Loucy (cell line): ENCODE results near the gene PARD6G.

Source experiments
- H2AFZ ChIP-seq: fragments of 200-600 bp; sonication (generic); 2 replicates; pipeline ENCODE4 v1.6.0; 2016; ENCODE audit warnings: antibody characterized with exemption, mild to moderate bottlenecking, low read length, moderate library complexity
- H3F3A ChIP-seq: fragments of 200-600 bp; 2 replicates; pipeline ENCODE4 v1.6.0; 2016; ENCODE audit warnings: antibody characterized with exemption, low read depth, mild to moderate bottlenecking
- H3K27me3 ChIP-seq: fragments of 200-600 bp; sonication (generic); 2 replicates; pipeline ENCODE4 v1.6.1; 2014; ENCODE audit warnings: low read length, mild to moderate bottlenecking; ENCODE audit not compliant: insufficient read depth, poor library complexity, severe bottlenecking
- H3K36me3 ChIP-seq: fragments of 200-600 bp; sonication (generic); 2 replicates; pipeline ENCODE4 v1.6.1; 2016; ENCODE audit warnings: low read length; ENCODE audit not compliant: insufficient read depth
- H3K4me1 ChIP-seq: fragments of 200-600 bp; sonication (generic); 2 replicates; pipeline ENCODE4 v1.5.1; 2014; ENCODE audit warnings: low read length, mild to moderate bottlenecking; ENCODE audit not compliant: insufficient read depth, poor library complexity, severe bottlenecking
- H3K4me2 ChIP-seq: fragments of 200-600 bp; sonication (generic); 2 replicates; pipeline ENCODE4 v1.6.0; 2014; ENCODE audit warnings: antibody characterized with exemption, low read length, low read depth, mild to moderate bottlenecking; ENCODE audit not compliant: poor library complexity, severe bottlenecking
- H3K4me3 ChIP-seq: fragments of 200-600 bp; sonication (generic); 2 replicates; pipeline ENCODE4 v1.5.1; 2014; ENCODE audit warnings: low read length, mild to moderate bottlenecking, mixed read lengths; ENCODE audit not compliant: poor library complexity, severe bottlenecking
- H3K79me2 ChIP-seq: fragments of 200-600 bp; sonication (generic); 2 replicates; pipeline ENCODE4 v1.6.1; 2014; ENCODE audit warnings: low read length; ENCODE audit not compliant: insufficient read depth
- H3K9ac ChIP-seq: fragments of 200-600 bp; sonication (generic); 2 replicates; pipeline ENCODE4 v1.6.0; 2014; ENCODE audit warnings: mild to moderate bottlenecking, low read depth, low read length, moderate library complexity; ENCODE audit not compliant: poor library complexity, severe bottlenecking
- H3K9me2 ChIP-seq: fragments of 200-600 bp; sonication (generic); replicated peaks from 2 replicates; pipeline ENCODE4 v1.6.1; 2016; ENCODE audit warnings: low read depth, low read length, mixed read lengths
- H3K9me3 ChIP-seq: fragments of 200-600 bp; sonication (generic); 2 replicates; pipeline ENCODE4 v1.6.1; 2014; ENCODE audit warnings: mild to moderate bottlenecking, antibody characterized with exemption, low read length, low read depth; ENCODE audit not compliant: insufficient read depth
- H4K20me1 ChIP-seq: fragments of 200-600 bp; sonication (generic); 2 replicates; pipeline ENCODE4 v1.6.0; 2014; ENCODE audit warnings: antibody characterized with exemption, low read length, mild to moderate bottlenecking; ENCODE audit not compliant: insufficient read depth, poor library complexity, severe bottlenecking
- CTCF ChIP-seq: fragments of 200-600 bp; sonication (generic); conservative IDR thresholded peaks from 2 replicates; pipeline ENCODE4 v1.5.1; 2014; ENCODE audit warnings: mild to moderate bottlenecking, antibody characterized with exemption, low read length
- EZH2phosphoT487 ChIP-seq: fragments of 200-600 bp; IDR thresholded peaks from 2 replicates; pipeline ENCODE4 v1.6.1; 2018; ENCODE audit warnings: antibody characterized with exemption, mild to moderate bottlenecking, moderate library complexity, borderline replicate concordance

The PARD6G gene

GRCh38 chr18:80167931-80168330 lies 79.4 kb downstream of the PARD6G start:
- Histone ChIP-seq H4K20me1 (no peaks in the 10 kb centered on the region), H3F3A (no peaks in the 10 kb centered on the region), H3K36me3 (no peaks in the 10 kb centered on the region), H3K27me3 (no peaks in the 10 kb centered on the region), H3K9me2 (no peaks in the 10 kb centered on the region), H3K4me3 (no peak overlapping the region), H3K9ac (no peak overlapping the region), H3K4me1 (no peaks in the 10 kb centered on the region), H2AFZ (no peak overlapping the region), H3K79me2 (no peaks in the 10 kb centered on the region), H3K9me3 (peaks cover 15% of the 10 kb centered on the region; the same call in 1 of the 2 replicates), H3K4me2 (no peak overlapping the region)
- no peak for TF ChIP-seq CTCF
- no peak for TF ChIP-seq EZH2phosphoT487

- Histone ChIP-seq H2AFZ (no peak overlapping the region), H3K4me1 (no peaks in the 10 kb centered on the region), H3K4me2 (no peak overlapping the region), H3K9ac (no peak overlapping the region), H3F3A (no peaks in the 10 kb centered on the region), H3K27me3 (no peaks in the 10 kb centered on the region), H4K20me1 (no peaks in the 10 kb centered on the region), H3K9me3 (peaks cover 19% of the 10 kb centered on the region; the same call in 1 of the 2 replicates), H3K4me3 (no peak overlapping the region), H3K36me3 (no peaks in the 10 kb centered on the region), H3K79me2 (no peaks in the 10 kb centered on the region), H3K9me2 (no peaks in the 10 kb centered on the region)
- TF ChIP-seq CTCF (no peak), EZH2phosphoT487 (no peak)
Observed at GRCh38 chr18:80167331-80167730, 80.0 kb downstream of the PARD6G start.

- no peaks in the 10 kb centered on the region for H3K27me3 ChIP-seq
- no peaks in the 10 kb centered on the region for H3F3A ChIP-seq
- H3K9me3 ChIP-seq, result peaks cover 24% of the 10 kb centered on the region; the same call in 1 of the 2 replicates
- TF ChIP-seq CTCF, result no peak
- TF ChIP-seq EZH2phosphoT487, result no peak
- H3K4me3 ChIP-seq, result no peak overlapping the region
- no peak overlapping the region for H3K9ac ChIP-seq
- H2AFZ ChIP-seq, result no peak overlapping the region
- no peaks in the 10 kb centered on the region for H3K79me2 ChIP-seq
- no peaks in the 10 kb centered on the region for H3K9me2 ChIP-seq
- H3K4me1 ChIP-seq, result no peaks in the 10 kb centered on the region
- H3K36me3 ChIP-seq, result no peaks in the 10 kb centered on the region
- no peaks in the 10 kb centered on the region for H4K20me1 ChIP-seq
- H3K4me2 ChIP-seq, result no peak overlapping the region
Observed at GRCh38 chr18:80166725-80167124, 80.6 kb downstream of the PARD6G start.
